B cell (primary cell): Measurements from ENCODE around the gene OR10AD1. TPM values are rescaled to one million over a fixed set of nuclear protein-coding genes. Genes with fewer than 3 reads are reported as not detected.

Experiments used
- ATAC-seq: fragments of 200-7000 bp; cut with Tn5 transposase; one replicate; pipeline ENCODE4 v1.10.0; 2021; ENCODE audit warnings: low read depth, mild to moderate bottlenecking, moderate number of reproducible peaks, moderate library complexity
- CTCF ChIA-PET: fragments of 350-600 bp; sonication (Branson Sonifier 250); formaldehyde crosslinking; loops from one replicate; lab custom pipeline; 2021; ENCODE audit warnings: antibody characterized with exemption, inconsistent platforms; lab: Charles Lee
- POLR2A ChIA-PET: fragments of 350-600 bp; sonication (Branson Sonifier 250); formaldehyde crosslinking; loops from one replicate; lab custom pipeline; 2021; ENCODE audit warnings: antibody characterized with exemption; lab: Charles Lee
- DNase-seq: peaks from one replicate; pipeline ENCODE4 v3.0.0; 2013
- H2AFZ ChIP-seq: 2 replicates; pipeline ENCODE4 v1.6.1; 2012; ENCODE audit warnings: mild to moderate bottlenecking, low read depth, low read length; ENCODE audit not compliant: insufficient read depth, poor library complexity, severe bottlenecking
- H3K27ac ChIP-seq, 2 donors: 1 replicate in 1 of 2; 2 replicates in 1 of 2; pipeline ENCODE4 v1.5.1; 2012 to 2013; ENCODE audit warnings: low read length in 2 of 2, mild to moderate bottlenecking in 2 of 2, moderate library complexity in 1 of 2
- H3K27me3 ChIP-seq, 4 experiments: fragments of 200-600 bp in 1 of 4; sonication (generic) in 1 of 4; replicated peaks in 1 of 4; 1 replicate in 2 of 4; 2 replicates in 2 of 4; pipeline versions ENCODE4 v1.6.1 to v1.7.0; 2013 to 2016; ENCODE audit warnings: low read length in 3 of 4, mild to moderate bottlenecking in 2 of 4, mixed read lengths in 1 of 4, moderate library complexity in 1 of 4; ENCODE audit not compliant: insufficient read depth in 4 of 4, control insufficient read depth in 3 of 4; ENCODE audit errors: control extremely low read depth in 1 of 4
- H3K36me3 ChIP-seq, 2 experiments: replicated peaks in 1 of 2; 1 replicate in 1 of 2; 2 replicates in 1 of 2; pipeline versions ENCODE4 v1.6.1 to v1.7.1; 2013; ENCODE audit warnings: low read length in 1 of 2; ENCODE audit not compliant: insufficient read depth in 2 of 2, control insufficient read depth in 1 of 2; ENCODE audit errors: control extremely low read depth in 1 of 2, extremely low read depth in 1 of 2
- H3K4me1 ChIP-seq, 2 donors: fragments of 200-600 bp in 1 of 2; sonication (generic) in 1 of 2; 1 replicate in 1 of 2; 2 replicates in 1 of 2; pipeline versions ENCODE4 v1.5.1 to v1.6.1; 2013 to 2017; ENCODE audit warnings: low read length in 2 of 2; ENCODE audit not compliant: control insufficient read depth in 2 of 2, insufficient read depth in 2 of 2
- H3K4me2 ChIP-seq: replicated peaks from 2 replicates; pipeline ENCODE3; 2012; ENCODE audit warnings: mild to moderate bottlenecking, low read depth, low read length; ENCODE audit not compliant: poor library complexity, severe bottlenecking
- H3K4me3 ChIP-seq, 5 experiments: fragments of 200-600 bp in 1 of 5; sonication (generic) in 1 of 5; 1 replicate in 3 of 5; 2 replicates in 2 of 5; pipeline versions ENCODE4 v1.5.1 to v1.7.0; 2011 to 2016; ENCODE audit warnings: low read length in 4 of 5, mild to moderate bottlenecking in 4 of 5, low read depth in 2 of 5, control low read depth in 1 of 5, moderate library complexity in 1 of 5; ENCODE audit not compliant: insufficient read depth in 1 of 5; ENCODE audit errors: control extremely low read depth in 1 of 5, extremely low read depth in 1 of 5
- H3K79me2 ChIP-seq: fragments of 200-600 bp; sonication (generic); one replicate; pipeline ENCODE4 v1.6.0; 2016; ENCODE audit warnings: low read length; ENCODE audit not compliant: control insufficient read depth, insufficient read depth
- H3K9ac ChIP-seq: fragments of 200-600 bp; sonication (generic); 2 replicates; pipeline ENCODE4 v1.6.1; 2017; ENCODE audit warnings: mild to moderate bottlenecking, low read length, moderate library complexity
- H3K9me3 ChIP-seq, 3 donors: one replicate each; pipeline versions ENCODE4 v1.6.1 to v1.7.1; 2013; ENCODE audit warnings: low read length in 2 of 3; ENCODE audit not compliant: control insufficient read depth in 2 of 3, insufficient read depth in 1 of 3; ENCODE audit errors: control extremely low read depth in 1 of 3
- H4K20me1 ChIP-seq: 2 replicates; pipeline ENCODE4 v1.6.0; 2012; ENCODE audit warnings: mild to moderate bottlenecking, low read length; ENCODE audit not compliant: insufficient read depth, control insufficient read depth, poor library complexity, severe bottlenecking
- H3K27ac Mint-ChIP-seq: one replicate; pipeline ENCODE4 v1.8.0; 2021; ENCODE audit warnings: mixed read lengths
- H3K27me3 Mint-ChIP-seq: one replicate; pipeline ENCODE4 v1.8.0; 2021; ENCODE audit warnings: mixed read lengths
- H3K4me1 Mint-ChIP-seq: one replicate; pipeline ENCODE4 v1.8.0; 2021; ENCODE audit warnings: mixed read lengths
- H3K4me3 Mint-ChIP-seq: one replicate; pipeline ENCODE4 v1.8.0; 2021; ENCODE audit warnings: mixed read lengths
- H3K9me3 Mint-ChIP-seq: one replicate; pipeline ENCODE4 v1.8.0; 2022; ENCODE audit warnings: mixed read lengths; ENCODE audit not compliant: insufficient read depth
- CTCF ChIP-seq: fragments of 200-600 bp; IDR thresholded peaks from one replicate; pipeline ENCODE4 v1.8.0; 2022; ENCODE audit warnings: antibody characterized with exemption, mild to moderate bottlenecking
- EZH2 ChIP-seq: IDR thresholded peaks from 2 replicates; pipeline ENCODE4 v1.6.1; 2012; ENCODE audit warnings: borderline replicate concordance, low read depth, mild to moderate bottlenecking, moderate library complexity, low read length; ENCODE audit not compliant: insufficient read depth, poor library complexity, severe bottlenecking
- WGBS: methylation state at CpG from one replicate; pipeline ENCODE4 v1.1.5; 2013; ENCODE audit warnings: missing lambda C conversion rate; ENCODE audit not compliant: insufficient coverage; 5-methylcytosine and 5-hydroxymethylcytosine counted together
- intact Hi-C: fragments of 100-400 bp; cut with micrococcal nuclease; formaldehyde crosslinking; loops from one replicate; pipeline ENCODE4 v1.10.0; 2022
- polyA plus RNA-seq: library from polyadenylated mRNA; depleted of rRNA; stranded (reverse); fragments of >200 nt; gene quantifications from 2 replicates; pipeline ENCODE4 v1.2.3, GENCODE V29; 2012
- total RNA-seq, 2 donors: library from RNA; stranded (reverse); fragments of 120-200 nt in 1 of 2; gene quantifications; 1 replicate in 1 of 2; 2 replicates in 1 of 2; pipeline versions ENCODE4 v1.2.3 to v1.2.4, GENCODE V29; 2013 to 2022

Gene OR10AD1
- total and polyA plus RNA-seq, 2 donors (not counting 1 experiment from before 2014, with no cell fraction given): not detected

GRCh38 chr12:48185181-48185919 lies 17.7 kb downstream of the OR10AD1 start:
- Histone ChIP-seq H3K36me3 (no peaks in the 10 kb centered on the region), H3K4me2 (peak overlapping the region; percentile 92), H3K4me3 (peak overlapping the region in 1 of 5 experiments; percentile 3), H3K79me2 (no peaks in the 10 kb centered on the region), H3K27me3 (peaks cover 0 to 28% (median 10%) of the 10 kb centered on the region in 4 experiments), H3K4me1 (peaks cover 27 to 29% of the 10 kb centered on the region in 2 donors), H3K27ac (no peak overlapping the region), H4K20me1 (no peaks in the 10 kb centered on the region), H3K9ac (no peak overlapping the region), H2AFZ (no peak overlapping the region), H3K9me3 (peaks cover 0 to 4% (median 0%) of the 10 kb centered on the region in 3 donors)
- TF ChIP-seq EZH2: no peak
- TF ChIP-seq CTCF: no peak
- ATAC-seq: no peak
- ChIA-PET CTCF (interaction anchor here (0.5 to 3.4 kb wide), 3 partner anchors 12 to 101 kb away, joined by 3 to 26 read pairs (median 5); no protein-coding TSS in a partner anchor), POLR2A (no interaction called here)
- intact Hi-C loops: loop anchor here (5.0 to 10.0 kb wide), 2 partner anchors 481 to 533 kb away; partner anchors contain the start of gene RPAP3
- peak; percentile 58 for DNase-seq
- Mint-ChIP-seq H3K9me3 (no peaks in the 10 kb centered on the region), H3K4me1 (peaks cover 28% of the 10 kb centered on the region), H3K27me3 (peaks cover 20% of the 10 kb centered on the region), H3K27ac (no peak overlapping the region), H3K4me3 (peak overlapping the region; percentile 98)
- WGBS: 64% methylated on average over 7 of the region's 10 CpGs

DNA sequence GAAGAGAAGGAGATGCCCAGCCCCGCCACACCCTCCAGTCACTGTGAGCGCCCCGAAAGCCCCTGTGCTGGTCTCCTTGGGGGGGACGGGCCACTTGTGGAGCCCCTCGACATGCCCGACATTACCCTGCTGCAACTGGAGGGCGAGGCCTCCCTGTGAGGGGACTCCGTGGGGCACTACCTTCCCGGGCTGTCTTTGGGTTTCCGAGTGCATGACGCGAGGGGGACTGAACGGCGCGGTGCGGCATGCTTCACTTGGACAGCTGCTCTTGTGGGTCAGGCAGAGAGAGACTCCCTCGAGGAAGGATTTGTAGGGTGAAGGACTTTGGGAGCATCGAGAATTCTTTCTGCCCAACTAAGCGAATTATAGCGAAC lies 18.6 kb downstream of the OR10AD1 start:
- CTCF ChIA-PET: interaction anchor here (3.4 kb wide), 1 partner anchor 13 kb away, joined by 26 read pairs; no protein-coding TSS in a partner anchor

More for the DNA sequence above, 18.6 kb downstream of the OR10AD1 start:
- Mint-ChIP-seq H3K4me1 (peaks cover 28% of the 10 kb centered on the region), H3K4me3 (peak overlapping the region; percentile 98), H3K9me3 (no peaks in the 10 kb centered on the region), H3K27ac (peak overlapping the region; percentile 20), H3K27me3 (peaks cover 25% of the 10 kb centered on the region)
- POLR2A ChIA-PET: no interaction called here
- H3K9me3 ChIP-seq: peaks cover 0 to 4% (median 0%) of the 10 kb centered on the region in 3 donors
- H3K27me3 ChIP-seq: peaks cover 0 to 33% (median 12%) of the 10 kb centered on the region in 4 experiments
- H3K4me2 ChIP-seq: peak overlapping the region; percentile 92
- no peaks in the 10 kb centered on the region for H3K36me3 ChIP-seq
- H3K4me3 ChIP-seq: peak overlapping the region in 2 of 5 experiments; percentile 69 to 85
- H4K20me1 ChIP-seq: no peaks in the 10 kb centered on the region
- 32% methylated on average over 19 of the region's 20 CpGs for WGBS
- intact Hi-C loops: loop anchor here (5.0 to 10.0 kb wide), 2 partner anchors 168 to 480 kb away; partner anchors contain the start of genes RPAP3 and ZNF641
- no peak for TF ChIP-seq CTCF
- no peak for TF ChIP-seq EZH2
- no peaks in the 10 kb centered on the region for H3K79me2 ChIP-seq
- no peak for ATAC-seq
- H3K27ac ChIP-seq: no peak overlapping the region
- H3K4me1 ChIP-seq: peaks cover 27 to 29% of the 10 kb centered on the region in 2 donors
- peak overlapping the region; percentile 79 for H3K9ac ChIP-seq
- DNase-seq: peak; percentile 27
- H2AFZ ChIP-seq: peak overlapping the region; percentile 92
